Glutamatergic neuron (in vitro differentiated cells): ENCODE data around the gene FGF12. TPM values are rescaled to one million over a fixed set of nuclear protein-coding genes. Genes with fewer than 3 reads are reported as not detected.

Source experiments
- DNase-seq: peaks from one replicate; pipeline ENCODE4 v3.0.0; 2022
- H3K27ac Mint-ChIP-seq: one replicate; pipeline ENCODE4 v1.8.0; 2020; ENCODE audit warnings: mild to moderate bottlenecking, mixed read lengths, inconsistent platforms; ENCODE audit not compliant: unreplicated experiment
- H3K27me3 Mint-ChIP-seq: one replicate; pipeline ENCODE4 v1.8.0; 2020; ENCODE audit warnings: mild to moderate bottlenecking, moderate library complexity, mixed read lengths, inconsistent platforms; ENCODE audit not compliant: unreplicated experiment
- H3K36me3 Mint-ChIP-seq: one replicate; pipeline ENCODE4 v1.8.0; 2020; ENCODE audit warnings: mild to moderate bottlenecking, mixed read lengths, inconsistent platforms; ENCODE audit not compliant: unreplicated experiment
- H3K4me1 Mint-ChIP-seq: one replicate; pipeline ENCODE4 v1.8.0; 2020; ENCODE audit warnings: mild to moderate bottlenecking, low read depth, mixed read lengths, inconsistent platforms; ENCODE audit not compliant: unreplicated experiment
- H3K4me3 Mint-ChIP-seq: one replicate; pipeline ENCODE4 v1.8.0; 2020; ENCODE audit warnings: mild to moderate bottlenecking, mixed read lengths, inconsistent platforms; ENCODE audit not compliant: unreplicated experiment
- H3K9me3 Mint-ChIP-seq: one replicate; pipeline ENCODE4 v1.8.0; 2020; ENCODE audit warnings: mild to moderate bottlenecking, moderate library complexity, mixed read lengths, inconsistent platforms; ENCODE audit not compliant: unreplicated experiment
- CTCF ChIP-seq: fragments of 200-600 bp; sonication (generic); IDR thresholded peaks from one replicate; pipeline ENCODE4 v1.5.0; 2021; ENCODE audit not compliant: partially characterized antibody, unreplicated experiment
- total RNA-seq: library from RNA; stranded (reverse); fragmentation: NEBNext Ultra II Directional; extraction: Animal tissue kit (Norgen Biotek cat#: 25700); gene quantifications from one replicate; pipeline ENCODE4 v1.2.1, GENCODE V29; 2021; ENCODE audit not compliant: unreplicated experiment

Gene FGF12
- total RNA-seq, 1 donor from 2014 or later = 33.1 TPM

- H3K9me3 Mint-ChIP-seq = peaks cover 4% of the 10 kb centered on the region
- peaks cover 14% of the 10 kb centered on the region for H3K27me3 Mint-ChIP-seq
- peak; percentile 40 for DNase-seq
- no peak overlapping the region for H3K27ac Mint-ChIP-seq
- peaks cover 7% of the 10 kb centered on the region for H3K4me1 Mint-ChIP-seq
- TF ChIP-seq CTCF = no peak
- peak overlapping the region; percentile 91 for H3K4me3 Mint-ChIP-seq
- H3K36me3 Mint-ChIP-seq = peaks cover 8% of the 10 kb centered on the region
These were observed 318.6 kb downstream of the FGF12 start for GRCh38 chr3:192408647-192409200.

GRCh38 chr3:192408007-192408646, 319.2 kb downstream of the FGF12 start:
- peak overlapping the region; percentile 91 for H3K4me3 Mint-ChIP-seq
- H3K4me1 Mint-ChIP-seq = peaks cover 7% of the 10 kb centered on the region
- H3K36me3 Mint-ChIP-seq = peaks cover 8% of the 10 kb centered on the region
- H3K27ac Mint-ChIP-seq = no peak overlapping the region
- no peak for TF ChIP-seq CTCF
- peaks cover 4% of the 10 kb centered on the region for H3K9me3 Mint-ChIP-seq
- H3K27me3 Mint-ChIP-seq = peaks cover 14% of the 10 kb centered on the region
- DNase-seq = peak; percentile 65

GRCh38 chr3:192399767-192400166, 327.6 kb downstream of the FGF12 start:
- H3K27ac Mint-ChIP-seq = no peak overlapping the region
- H3K27me3 Mint-ChIP-seq = no peaks in the 10 kb centered on the region
- H3K4me3 Mint-ChIP-seq = no peak overlapping the region
- peaks cover 4% of the 10 kb centered on the region for H3K36me3 Mint-ChIP-seq
- DNase-seq = no peak
- no peak for TF ChIP-seq CTCF
- H3K4me1 Mint-ChIP-seq = no peaks in the 10 kb centered on the region
- H3K9me3 Mint-ChIP-seq = peaks cover 2% of the 10 kb centered on the region

- no peak for TF ChIP-seq CTCF
- DNase-seq = no peak
- Mint-ChIP-seq H3K27me3 (no peaks in the 10 kb centered on the region), H3K4me1 (no peaks in the 10 kb centered on the region), H3K9me3 (no peaks in the 10 kb centered on the region), H3K27ac (no peak overlapping the region), H3K4me3 (no peak overlapping the region), H3K36me3 (peaks cover 4% of the 10 kb centered on the region)
These were observed 330.3 kb downstream of the FGF12 start for GRCh38 chr3:192397012-192397411.

- Mint-ChIP-seq H3K4me3 (no peak overlapping the region), H3K9me3 (no peaks in the 10 kb centered on the region), H3K4me1 (peaks cover 4% of the 10 kb centered on the region), H3K36me3 (peaks cover under 1% of the 10 kb centered on the region), H3K27ac (no peak overlapping the region), H3K27me3 (no peaks in the 10 kb centered on the region)
- DNase-seq = no peak
- no peak for TF ChIP-seq CTCF
These were observed 331.8 kb downstream of the FGF12 start for GRCh38 chr3:192395506-192395905.
